Thyroid gland (tissue), 4 donors: ENCODE measurements around the gene UNC80. TPM values are rescaled to one million over a fixed set of nuclear protein-coding genes. Genes with fewer than 3 reads are reported as not detected.

Experiments
- DNase-seq, 2 donors: peaks; one replicate each; pipeline ENCODE4 v3.0.0-alpha.2; 2019
- H3K27ac ChIP-seq, 3 donors: fragments of 200-600 bp; sonication (generic); 1 replicate in 2 of 3; 2 replicates in 1 of 3; pipeline ENCODE4 v1.5.1; 2016 to 2019; ENCODE audit warnings: mild to moderate bottlenecking in 1 of 3, moderate library complexity in 1 of 3
- H3K27me3 ChIP-seq: fragments of 200-600 bp; sonication (generic); one replicate; pipeline ENCODE4 v1.5.1; 2019
- H3K36me3 ChIP-seq, 2 donors: fragments of 200-600 bp; sonication (generic); one replicate each; pipeline ENCODE4 v1.5.1; 2016 to 2019
- H3K4me1 ChIP-seq, 2 donors: fragments of 200-600 bp; sonication (generic); one replicate each; pipeline ENCODE4 v1.5.1; 2017 to 2019
- H3K4me3 ChIP-seq, 3 donors: fragments of 200-600 bp; sonication (generic); replicated peaks in 1 of 3; 1 replicate in 2 of 3; 2 replicates in 1 of 3; pipeline ENCODE4 v1.5.1; 2016; ENCODE audit warnings: mild to moderate bottlenecking in 1 of 3
- H3K9me3 ChIP-seq: fragments of 200-600 bp; sonication (generic); one replicate; pipeline ENCODE4 v1.5.1; 2017
- CTCF ChIP-seq, 6 experiments: fragments of 200-600 bp in 3 of 6; fragments of 450-650 bp in 3 of 6; sonication (generic) in 3 of 6; IDR thresholded peaks; one replicate each; pipeline ENCODE4 v1.5.1; 2016 to 2019; ENCODE audit warnings: antibody characterized with exemption in 6 of 6, mild to moderate bottlenecking in 2 of 6, inconsistent platforms in 1 of 6, moderate library complexity in 1 of 6
- POLR2A ChIP-seq, 2 donors: fragments of 450-650 bp; IDR thresholded peaks; one replicate each; pipeline ENCODE4 v1.6.1; 2017; ENCODE audit warnings: antibody characterized with exemption in 2 of 2, mild to moderate bottlenecking in 2 of 2, moderate library complexity in 1 of 2
- WGBS, 2 donors: methylation state at CpG; one replicate each; pipeline ENCODE4 v1.1.5; 2017; 5-methylcytosine and 5-hydroxymethylcytosine counted together
- intact Hi-C: fragments of 100-400 bp; cut with DNase I; formaldehyde crosslinking; loops from one replicate; pipeline ENCODE4 v1.15.1; 2023
- total RNA-seq, 4 donors: library from RNA; depleted of rRNA; stranded (reverse); fragments of >200 nt; gene quantifications; one replicate each; pipeline ENCODE4 v1.2.3, GENCODE V29; 2016

Gene UNC80
- total RNA-seq, 4 donors from 2014 or later, result 0.27 to 3.8 (median 2.0) TPM

- Histone ChIP-seq H3K27ac (no peak overlapping the region), H3K4me1 (no peaks in the 10 kb centered on the region), H3K27me3 (no peaks in the 10 kb centered on the region), H3K36me3 (no peaks in the 10 kb centered on the region), H3K4me3 (no peak overlapping the region), H3K9me3 (no peaks in the 10 kb centered on the region)
- DNase-seq, result no peak
- intact Hi-C loops, result no loop called here
- WGBS, 2 donors, result 83 to 93% methylated on average over 2 of the region's 2 CpGs
- TF ChIP-seq POLR2A (IDR thresholded peaks at IDR 0.05) (no peak), CTCF (IDR thresholded peaks at IDR 0.05) (no peak)
Observed at GRCh38 chr2:209913786-209914345, 142.2 kb downstream of the UNC80 start.

GRCh38 chr2:209917154-209917771 lies 145.6 kb downstream of the UNC80 start:
- no peaks in the 10 kb centered on the region for H3K4me1 ChIP-seq
- no peaks in the 10 kb centered on the region for H3K36me3 ChIP-seq
- no peak overlapping the region for H3K27ac ChIP-seq
- TF ChIP-seq CTCF (IDR thresholded peaks at IDR 0.05), result no peak
- no peak for TF ChIP-seq POLR2A (IDR thresholded peaks at IDR 0.05)
- WGBS, 2 donors, result 81 to 89% methylated on average over 2 of the region's 2 CpGs
- no peaks in the 10 kb centered on the region for H3K27me3 ChIP-seq
- no peak for DNase-seq
- intact Hi-C loops, result no loop called here
- no peaks in the 10 kb centered on the region for H3K9me3 ChIP-seq
- H3K4me3 ChIP-seq, result no peak overlapping the region

GRCh38 chr2:209918251-209918650 lies 146.6 kb downstream of the UNC80 start:
- 92 to 94% methylated on average over 6 of the region's 6 CpGs for WGBS, 2 donors
- H3K9me3 ChIP-seq, result no peaks in the 10 kb centered on the region
- intact Hi-C loops, result no loop called here
- H3K27me3 ChIP-seq, result no peaks in the 10 kb centered on the region
- H3K4me3 ChIP-seq, result no peak overlapping the region
- H3K4me1 ChIP-seq, result no peaks in the 10 kb centered on the region
- DNase-seq, result no peak
- no peaks in the 10 kb centered on the region for H3K36me3 ChIP-seq
- no peak for TF ChIP-seq CTCF (IDR thresholded peaks at IDR 0.05)
- TF ChIP-seq POLR2A (IDR thresholded peaks at IDR 0.05), result no peak
- H3K27ac ChIP-seq, result no peak overlapping the region

- TF ChIP-seq CTCF (IDR thresholded peaks at IDR 0.05), result no peak
- 83 to 84% methylated on average over 8 of the region's 8 CpGs for WGBS, 2 donors
- Histone ChIP-seq H3K36me3 (no peaks in the 10 kb centered on the region), H3K4me3 (no peak overlapping the region), H3K4me1 (no peaks in the 10 kb centered on the region), H3K9me3 (no peaks in the 10 kb centered on the region), H3K27ac (no peak overlapping the region), H3K27me3 (no peaks in the 10 kb centered on the region)
- DNase-seq, result no peak
- intact Hi-C loops, result no loop called here
Observed at GRCh38 chr2:209922116-209922515, 150.5 kb downstream of the UNC80 start.

GRCh38 chr2:209929369-209929768 lies 157.7 kb downstream of the UNC80 start:
- intact Hi-C loops, result no loop called here
- H3K27me3 ChIP-seq, result no peaks in the 10 kb centered on the region
- H3K27ac ChIP-seq, result no peak overlapping the region
- 80 to 88% methylated on average over 2 of the region's 2 CpGs for WGBS, 2 donors
- no peaks in the 10 kb centered on the region for H3K36me3 ChIP-seq
- H3K4me1 ChIP-seq, result peaks cover 0 to 6% of the 10 kb centered on the region in 2 donors
- H3K9me3 ChIP-seq, result no peaks in the 10 kb centered on the region
- no peak for DNase-seq
- H3K4me3 ChIP-seq, result no peak overlapping the region
- no peak for TF ChIP-seq POLR2A (IDR thresholded peaks at IDR 0.05)
